ENCODE data around the gene CA11.

DNA sequence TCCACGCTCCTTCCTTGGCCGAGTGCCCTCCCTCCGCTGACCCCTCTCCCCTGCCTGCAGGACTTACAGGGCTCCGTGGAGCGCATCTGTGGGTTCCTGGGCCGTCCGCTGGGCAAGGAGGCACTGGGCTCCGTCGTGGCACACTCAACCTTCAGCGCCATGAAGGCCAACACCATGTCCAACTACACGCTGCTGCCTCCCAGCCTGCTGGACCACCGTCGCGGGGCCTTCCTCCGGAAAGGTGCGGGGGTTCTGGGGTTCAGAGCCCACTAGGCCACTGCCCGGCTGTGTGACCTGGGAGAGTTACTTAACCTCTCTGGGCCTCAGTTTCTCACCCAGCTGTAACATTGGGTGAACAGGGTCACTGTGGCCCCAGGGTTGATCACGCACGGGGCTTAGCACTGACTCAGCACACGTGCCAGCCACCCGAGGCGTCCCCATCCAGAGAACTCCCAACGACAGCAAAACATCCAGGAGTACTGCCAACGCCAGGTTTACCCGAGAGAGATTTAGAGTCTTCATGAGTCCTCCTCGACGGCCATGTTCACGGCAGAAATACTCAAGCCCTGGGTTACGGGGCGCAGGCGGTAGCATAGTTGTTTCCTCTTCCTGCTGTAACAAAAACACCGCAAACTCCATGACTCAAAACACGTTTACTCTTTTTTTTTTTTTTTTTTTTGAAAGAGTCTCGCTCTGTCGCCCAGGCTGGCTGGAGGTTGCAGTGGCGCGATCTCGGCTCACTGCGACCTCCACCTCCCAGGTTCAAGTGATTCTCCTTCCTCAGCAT is 49.1 kb downstream of the CA11 start:
- TF ChIP-seq, protein P1, sequence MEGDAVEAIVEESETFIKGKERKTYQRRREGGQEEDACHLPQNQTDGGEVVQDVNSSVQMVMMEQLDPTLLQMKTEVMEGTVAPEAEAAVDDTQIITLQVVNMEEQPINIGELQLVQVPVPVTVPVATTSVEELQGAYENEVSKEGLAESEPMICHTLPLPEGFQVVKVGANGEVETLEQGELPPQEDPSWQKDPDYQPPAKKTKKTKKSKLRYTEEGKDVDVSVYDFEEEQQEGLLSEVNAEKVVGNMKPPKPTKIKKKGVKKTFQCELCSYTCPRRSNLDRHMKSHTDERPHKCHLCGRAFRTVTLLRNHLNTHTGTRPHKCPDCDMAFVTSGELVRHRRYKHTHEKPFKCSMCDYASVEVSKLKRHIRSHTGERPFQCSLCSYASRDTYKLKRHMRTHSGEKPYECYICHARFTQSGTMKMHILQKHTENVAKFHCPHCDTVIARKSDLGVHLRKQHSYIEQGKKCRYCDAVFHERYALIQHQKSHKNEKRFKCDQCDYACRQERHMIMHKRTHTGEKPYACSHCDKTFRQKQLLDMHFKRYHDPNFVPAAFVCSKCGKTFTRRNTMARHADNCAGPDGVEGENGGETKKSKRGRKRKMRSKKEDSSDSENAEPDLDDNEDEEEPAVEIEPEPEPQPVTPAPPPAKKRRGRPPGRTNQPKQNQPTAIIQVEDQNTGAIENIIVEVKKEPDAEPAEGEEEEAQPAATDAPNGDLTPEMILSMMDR (IDR thresholded peaks at IDR 0.05; ENCODE audit: insufficient read depth, low read length): no peak
- TF ChIP-seq GABPA (IDR thresholded peaks at IDR 0.05; ENCODE audit: low read depth): no peak
